Astrocyte (in vitro differentiated cells and primary cell): ENCODE data around the gene ANTXR1. TPM values are rescaled to one million over a fixed set of nuclear protein-coding genes. Genes with fewer than 3 reads are reported as not detected.

Experiments
- DNase-seq: peaks from one replicate; pipeline ENCODE4 v3.0.0-alpha.2; 2010; ENCODE audit warnings: low read depth
- FAIRE-seq: peaks from 2 replicates; lab custom pipeline; 2011; peaks lifted over from hg19 to GRCh38; lab: Jason Lieb, UNC
- H2AFZ ChIP-seq: 2 replicates; pipeline ENCODE4 v1.6.0; 2012; ENCODE audit warnings: low read depth, low read length, inconsistent platforms
- H3K27ac ChIP-seq: 2 replicates; pipeline ENCODE4 v1.5.1; 2011; ENCODE audit warnings: low read depth, low read length, inconsistent platforms
- H3K27me3 ChIP-seq: 2 replicates; pipeline ENCODE4 v1.6.0; 2011; ENCODE audit warnings: low read length, inconsistent platforms; ENCODE audit not compliant: insufficient read depth
- H3K36me3 ChIP-seq: 2 replicates; pipeline ENCODE4 v1.5.1; 2011; ENCODE audit warnings: low read length, inconsistent platforms; ENCODE audit not compliant: insufficient read depth
- H3K4me1 ChIP-seq: 2 replicates; pipeline ENCODE4 v1.5.1; 2011; ENCODE audit warnings: low read length, inconsistent platforms; ENCODE audit not compliant: insufficient read depth
- H3K4me2 ChIP-seq: 2 replicates; pipeline ENCODE4 v1.6.0; 2012; ENCODE audit warnings: low read length, inconsistent platforms
- H3K4me3 ChIP-seq: 2 replicates; pipeline ENCODE4 v1.5.1; 2011; ENCODE audit warnings: low read depth, mild to moderate bottlenecking, low read length, inconsistent platforms; ENCODE audit not compliant: insufficient read depth
- H3K79me2 ChIP-seq: 2 replicates; pipeline ENCODE4 v1.6.0; 2012; ENCODE audit warnings: mild to moderate bottlenecking, low read length, inconsistent platforms; ENCODE audit not compliant: insufficient read depth
- H3K9ac ChIP-seq: 2 replicates; pipeline ENCODE4 v1.6.0; 2012; ENCODE audit warnings: mild to moderate bottlenecking, low read length, inconsistent platforms
- H3K9me3 ChIP-seq: 2 replicates; pipeline ENCODE4 v1.5.1; 2012; ENCODE audit warnings: low read depth, mild to moderate bottlenecking, low read length, inconsistent platforms; ENCODE audit not compliant: insufficient read depth
- H4K20me1 ChIP-seq: 2 replicates; pipeline ENCODE4 v1.6.0; 2012; ENCODE audit warnings: low read length, inconsistent platforms; ENCODE audit not compliant: insufficient read depth
- H3K27ac Mint-ChIP-seq: one replicate; pipeline ENCODE4 v1.8.0; 2021; ENCODE audit warnings: mild to moderate bottlenecking, mixed read lengths; ENCODE audit not compliant: unreplicated experiment
- H3K27me3 Mint-ChIP-seq: one replicate; pipeline ENCODE4 v1.8.0; 2021; ENCODE audit warnings: low read depth, mixed read lengths; ENCODE audit not compliant: unreplicated experiment
- H3K36me3 Mint-ChIP-seq: one replicate; pipeline ENCODE4 v1.8.0; 2021; ENCODE audit warnings: low read depth, mixed read lengths; ENCODE audit not compliant: unreplicated experiment
- H3K4me1 Mint-ChIP-seq: one replicate; pipeline ENCODE4 v1.8.0; 2021; ENCODE audit warnings: low read depth, mixed read lengths; ENCODE audit not compliant: unreplicated experiment
- H3K4me3 Mint-ChIP-seq: one replicate; pipeline ENCODE4 v1.8.0; 2021; ENCODE audit warnings: mild to moderate bottlenecking, moderate library complexity, mixed read lengths; ENCODE audit not compliant: unreplicated experiment
- H3K9me3 Mint-ChIP-seq: one replicate; pipeline ENCODE4 v1.8.0; 2021; ENCODE audit warnings: mild to moderate bottlenecking, mixed read lengths; ENCODE audit not compliant: unreplicated experiment
- EZH2 ChIP-seq: IDR thresholded peaks from 2 replicates; pipeline ENCODE4 v1.6.1; 2012; ENCODE audit warnings: mild to moderate bottlenecking, low read length, inconsistent platforms; ENCODE audit not compliant: insufficient read depth
- total RNA-seq: library from RNA; stranded (reverse); gene quantifications from 2 replicates; pipeline ENCODE4 v1.2.1, GENCODE V29; 2021
- TF ChIP-seq, protein P1 (sequence below): IDR thresholded peaks from 2 replicates; pipeline ENCODE4 v1.5.1; 2011; ENCODE audit warnings: low read depth, mild to moderate bottlenecking, inconsistent platforms, low read length, moderate library complexity; ENCODE audit not compliant: insufficient read depth

The ANTXR1 gene
- total RNA-seq, 1 donor from 2014 or later = 67.8 TPM

DNA sequence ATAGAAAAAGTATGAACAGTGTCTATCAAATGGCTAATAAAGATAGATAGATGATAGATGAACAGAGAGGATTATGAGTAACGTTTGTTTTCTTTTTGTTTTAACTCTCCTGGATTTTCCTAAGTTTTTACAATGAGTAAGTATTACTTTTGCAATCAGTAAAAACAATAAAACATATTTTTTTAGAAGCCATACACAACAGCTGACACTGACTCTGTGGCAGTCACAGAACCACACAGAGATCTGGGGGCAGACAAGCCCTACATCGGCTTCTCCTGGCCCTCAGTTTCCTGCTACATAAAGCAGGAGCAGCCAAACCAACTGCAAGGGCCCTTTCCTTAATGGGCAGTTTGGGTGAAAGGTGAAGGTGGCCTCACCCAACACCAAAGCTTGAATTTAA, 63.6 kb downstream of the ANTXR1 start:
- DNase-seq = no peak
- H3K4me1 ChIP-seq = peaks cover 6% of the 10 kb centered on the region
- Mint-ChIP-seq H3K27me3 (no peaks in the 10 kb centered on the region), H3K4me1 (peaks cover 6% of the 10 kb centered on the region), H3K9me3 (no peaks in the 10 kb centered on the region), H3K36me3 (peaks cover 29% of the 10 kb centered on the region), H3K4me3 (no peak overlapping the region), H3K27ac (no peak overlapping the region)
- H3K4me3 ChIP-seq = no peak overlapping the region
- H3K36me3 ChIP-seq = peaks cover 25% of the 10 kb centered on the region
- no peak overlapping the region for H3K4me2 ChIP-seq
- TF ChIP-seq, protein P1, sequence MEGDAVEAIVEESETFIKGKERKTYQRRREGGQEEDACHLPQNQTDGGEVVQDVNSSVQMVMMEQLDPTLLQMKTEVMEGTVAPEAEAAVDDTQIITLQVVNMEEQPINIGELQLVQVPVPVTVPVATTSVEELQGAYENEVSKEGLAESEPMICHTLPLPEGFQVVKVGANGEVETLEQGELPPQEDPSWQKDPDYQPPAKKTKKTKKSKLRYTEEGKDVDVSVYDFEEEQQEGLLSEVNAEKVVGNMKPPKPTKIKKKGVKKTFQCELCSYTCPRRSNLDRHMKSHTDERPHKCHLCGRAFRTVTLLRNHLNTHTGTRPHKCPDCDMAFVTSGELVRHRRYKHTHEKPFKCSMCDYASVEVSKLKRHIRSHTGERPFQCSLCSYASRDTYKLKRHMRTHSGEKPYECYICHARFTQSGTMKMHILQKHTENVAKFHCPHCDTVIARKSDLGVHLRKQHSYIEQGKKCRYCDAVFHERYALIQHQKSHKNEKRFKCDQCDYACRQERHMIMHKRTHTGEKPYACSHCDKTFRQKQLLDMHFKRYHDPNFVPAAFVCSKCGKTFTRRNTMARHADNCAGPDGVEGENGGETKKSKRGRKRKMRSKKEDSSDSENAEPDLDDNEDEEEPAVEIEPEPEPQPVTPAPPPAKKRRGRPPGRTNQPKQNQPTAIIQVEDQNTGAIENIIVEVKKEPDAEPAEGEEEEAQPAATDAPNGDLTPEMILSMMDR = no peak
- TF ChIP-seq EZH2 = no peak
- no peak overlapping the region for H3K9ac ChIP-seq
- no peak overlapping the region for H3K27ac ChIP-seq
- H3K79me2 ChIP-seq = no peaks in the 10 kb centered on the region
- no peak overlapping the region for H2AFZ ChIP-seq
- no peak for FAIRE-seq
- no peaks in the 10 kb centered on the region for H3K9me3 ChIP-seq
- H3K27me3 ChIP-seq = no peaks in the 10 kb centered on the region
- H4K20me1 ChIP-seq = no peaks in the 10 kb centered on the region

DNA sequence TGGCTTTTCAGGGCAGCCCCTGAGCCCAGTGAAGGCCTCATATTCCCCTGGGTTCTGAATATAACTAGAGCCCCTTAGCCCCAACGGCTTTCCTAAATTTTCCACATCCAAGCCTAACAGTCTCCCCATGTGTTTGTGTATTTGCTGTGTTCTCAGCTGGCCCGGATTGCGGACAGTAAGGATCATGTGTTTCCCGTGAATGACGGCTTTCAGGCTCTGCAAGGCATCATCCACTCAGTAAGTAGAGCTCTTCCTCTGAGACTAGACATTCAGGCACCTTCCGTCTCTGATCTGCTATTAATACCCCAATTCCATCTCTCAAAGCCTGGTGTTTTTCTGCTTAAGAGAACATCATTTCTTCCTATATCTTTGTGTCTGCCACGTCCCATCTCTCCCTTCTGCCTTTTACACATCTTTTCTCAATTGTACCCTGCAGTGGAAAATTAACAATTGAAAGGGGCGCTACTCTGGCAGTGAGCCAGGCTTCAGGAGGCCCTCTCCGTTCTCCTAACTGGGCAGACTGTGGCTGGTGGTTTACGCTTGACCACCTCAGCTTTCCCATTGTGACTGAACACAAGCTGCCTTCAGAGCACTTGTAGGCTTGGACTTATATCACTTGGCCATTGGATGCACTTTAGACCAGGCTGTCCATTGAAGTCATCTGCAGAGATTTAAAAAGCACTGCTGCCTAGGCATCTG, 64.4 kb downstream of the ANTXR1 start:
- Mint-ChIP-seq H3K4me1 (peaks cover 13% of the 10 kb centered on the region), H3K9me3 (no peaks in the 10 kb centered on the region), H3K36me3 (peaks cover 32% of the 10 kb centered on the region), H3K27me3 (no peaks in the 10 kb centered on the region), H3K4me3 (no peak overlapping the region), H3K27ac (no peak overlapping the region)
- Histone ChIP-seq H3K27ac (no peak overlapping the region), H3K4me2 (no peak overlapping the region), H4K20me1 (no peaks in the 10 kb centered on the region), H3K9ac (no peak overlapping the region), H3K9me3 (no peaks in the 10 kb centered on the region), H3K36me3 (peaks cover 29% of the 10 kb centered on the region), H3K79me2 (no peaks in the 10 kb centered on the region), H3K27me3 (no peaks in the 10 kb centered on the region), H3K4me3 (no peak overlapping the region), H2AFZ (no peak overlapping the region), H3K4me1 (peaks cover 11% of the 10 kb centered on the region)
- TF ChIP-seq, protein P1 = no peak
- TF ChIP-seq EZH2 = no peak
- DNase-seq (no peak), FAIRE-seq (no peak)

DNA sequence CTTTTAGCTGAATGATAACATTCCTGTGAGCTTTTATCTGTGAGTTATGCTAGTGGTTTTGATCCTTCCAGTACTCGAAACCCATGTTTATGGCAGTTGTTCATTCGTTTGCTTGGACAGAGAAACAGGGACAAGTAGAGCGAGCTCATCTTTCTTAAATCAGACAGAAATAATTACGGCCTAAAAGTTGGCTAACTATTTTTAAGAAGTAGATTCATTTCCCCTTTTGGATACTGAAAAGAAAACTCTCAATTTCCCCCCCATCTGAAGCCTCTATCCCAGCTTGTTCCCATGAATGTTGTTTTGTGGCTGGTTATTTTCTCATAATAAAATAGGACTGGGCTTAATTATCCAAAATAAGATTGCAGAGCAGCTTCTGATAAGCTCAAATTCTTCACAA, 67.1 kb downstream of the ANTXR1 start:
- no peaks in the 10 kb centered on the region for H3K9me3 ChIP-seq
- no peak for TF ChIP-seq EZH2
- TF ChIP-seq, protein P1 = no peak
- Mint-ChIP-seq H3K36me3 (peaks cover 29% of the 10 kb centered on the region), H3K4me3 (no peak overlapping the region), H3K9me3 (no peaks in the 10 kb centered on the region), H3K27ac (no peak overlapping the region), H3K27me3 (no peaks in the 10 kb centered on the region), H3K4me1 (peaks cover 24% of the 10 kb centered on the region)
- H3K36me3 ChIP-seq = peaks cover 33% of the 10 kb centered on the region
- no peaks in the 10 kb centered on the region for H4K20me1 ChIP-seq
- DNase-seq (no peak), FAIRE-seq (no peak)
- no peak overlapping the region for H3K27ac ChIP-seq
- no peaks in the 10 kb centered on the region for H3K79me2 ChIP-seq
- H3K27me3 ChIP-seq = no peaks in the 10 kb centered on the region
- peaks cover 15% of the 10 kb centered on the region for H3K4me1 ChIP-seq
- H3K9ac ChIP-seq = no peak overlapping the region
- no peak overlapping the region for H2AFZ ChIP-seq
- no peak overlapping the region for H3K4me2 ChIP-seq
- H3K4me3 ChIP-seq = no peak overlapping the region
